GM13977 (cell line): Measurements from ENCODE around the gene GNAZ.

Experiments used
- DNase-seq: peaks from one replicate; pipeline ENCODE4 v3.0.0; 2012; ENCODE audit warnings: low spot score
- CTCF ChIP-seq: IDR thresholded peaks from 2 replicates; pipeline ENCODE4 v1.5.1; 2012; ENCODE audit warnings: mild to moderate bottlenecking, control low read depth; ENCODE audit not compliant: insufficient read depth; ENCODE audit errors: extremely low read depth, missing control alignments
- in situ Hi-C: fragments of 300-500 bp; cut with MboI; formaldehyde crosslinking; loops from one replicate; pipeline ENCODE4 v1.12.0; 2022; ENCODE audit warnings: low sequenced_read_pairs, low pct_unique_long_range_greater_than_20kb, mixed read lengths, inconsistent platforms; ENCODE audit not compliant: unreplicated experiment

Gene GNAZ

GRCh38 chr22:23031381-23031780 is 38.9 kb upstream of the GNAZ start:
- DNase-seq, result no peak
- TF ChIP-seq CTCF, result no peak
- in situ Hi-C loops, result no loop called here

DNA sequence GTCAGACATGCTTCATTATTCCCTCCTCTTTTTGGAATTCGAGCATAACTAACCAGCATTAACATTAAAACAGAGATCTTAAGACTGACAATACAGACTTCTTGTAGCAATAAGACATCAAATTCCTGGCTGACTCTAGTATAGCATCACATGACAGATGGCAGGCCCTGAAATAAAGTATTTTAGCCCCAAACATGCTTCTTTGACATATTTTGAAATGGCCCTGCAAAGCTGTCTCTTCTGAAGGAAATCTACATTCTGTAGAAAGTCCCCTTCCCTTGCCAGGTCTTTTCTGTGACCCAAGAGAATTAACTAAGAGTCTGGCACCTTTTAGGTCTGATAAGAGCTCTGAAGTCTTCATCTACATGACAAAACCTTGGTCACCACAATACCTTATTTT is 38.5 kb upstream of the GNAZ start:
- in situ Hi-C loops, result no loop called here
- TF ChIP-seq CTCF, result no peak
- DNase-seq, result no peak

DNA sequence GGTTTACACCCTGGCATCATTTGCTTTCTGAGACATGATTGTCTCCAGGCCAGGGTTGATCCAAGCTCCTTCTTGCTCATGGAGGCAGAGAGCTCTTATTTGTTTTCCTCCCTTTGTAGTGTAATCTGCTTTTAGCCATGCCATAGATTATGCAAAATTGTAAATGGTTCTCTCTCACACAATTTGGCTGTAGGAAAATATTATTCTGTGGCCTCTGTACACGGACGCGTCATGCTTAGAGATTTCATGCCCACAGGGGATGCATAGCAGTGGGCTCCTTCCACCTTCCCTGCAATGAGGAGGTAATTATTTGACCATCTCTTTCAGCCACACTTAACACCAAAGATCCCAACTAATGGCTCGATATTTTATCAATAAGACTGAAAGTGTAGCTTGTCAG is 37.7 kb upstream of the GNAZ start:
- in situ Hi-C loops, result no loop called here
- TF ChIP-seq CTCF, result no peak
- no peak for DNase-seq

DNA sequence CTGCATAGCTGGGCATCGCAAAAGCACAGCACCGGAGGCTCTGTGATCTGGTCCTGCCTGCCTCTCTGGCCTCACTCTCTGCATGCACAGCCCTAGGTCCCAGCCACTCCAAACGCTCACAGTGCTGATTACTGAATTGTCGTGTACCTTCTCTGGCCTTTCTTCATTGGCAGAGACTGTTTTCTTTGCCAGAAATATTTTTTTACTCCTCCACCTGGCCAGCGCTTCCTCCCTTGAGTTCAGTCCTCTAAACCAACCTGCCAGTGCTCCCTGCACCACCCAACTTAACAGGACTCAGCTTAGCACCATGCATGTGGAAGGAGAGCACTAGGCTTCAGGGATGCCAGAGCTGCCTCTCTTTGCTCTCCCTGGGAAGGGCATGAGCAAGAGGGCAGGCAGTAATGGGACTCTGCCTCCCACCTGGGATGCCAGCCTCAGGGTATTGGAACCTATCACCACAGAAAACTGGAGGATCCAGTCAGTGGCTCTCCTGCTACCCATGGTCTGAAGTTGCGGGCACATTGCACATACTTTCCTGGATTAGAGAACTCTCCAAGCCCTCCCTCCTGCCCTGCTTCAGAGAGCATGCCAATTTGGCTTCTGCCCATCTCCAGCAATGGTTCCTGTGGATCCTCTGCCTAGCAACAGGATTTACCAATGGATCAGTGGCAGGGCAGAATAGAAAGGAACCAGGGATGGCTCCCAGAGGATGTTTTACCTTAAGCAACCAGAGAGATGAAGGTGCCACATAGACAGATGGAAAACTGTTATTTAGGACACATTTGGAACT is 37.0 kb upstream of the GNAZ start:
- DNase-seq, result no peak
- TF ChIP-seq CTCF, result no peak
- in situ Hi-C loops, result no loop called here

DNA sequence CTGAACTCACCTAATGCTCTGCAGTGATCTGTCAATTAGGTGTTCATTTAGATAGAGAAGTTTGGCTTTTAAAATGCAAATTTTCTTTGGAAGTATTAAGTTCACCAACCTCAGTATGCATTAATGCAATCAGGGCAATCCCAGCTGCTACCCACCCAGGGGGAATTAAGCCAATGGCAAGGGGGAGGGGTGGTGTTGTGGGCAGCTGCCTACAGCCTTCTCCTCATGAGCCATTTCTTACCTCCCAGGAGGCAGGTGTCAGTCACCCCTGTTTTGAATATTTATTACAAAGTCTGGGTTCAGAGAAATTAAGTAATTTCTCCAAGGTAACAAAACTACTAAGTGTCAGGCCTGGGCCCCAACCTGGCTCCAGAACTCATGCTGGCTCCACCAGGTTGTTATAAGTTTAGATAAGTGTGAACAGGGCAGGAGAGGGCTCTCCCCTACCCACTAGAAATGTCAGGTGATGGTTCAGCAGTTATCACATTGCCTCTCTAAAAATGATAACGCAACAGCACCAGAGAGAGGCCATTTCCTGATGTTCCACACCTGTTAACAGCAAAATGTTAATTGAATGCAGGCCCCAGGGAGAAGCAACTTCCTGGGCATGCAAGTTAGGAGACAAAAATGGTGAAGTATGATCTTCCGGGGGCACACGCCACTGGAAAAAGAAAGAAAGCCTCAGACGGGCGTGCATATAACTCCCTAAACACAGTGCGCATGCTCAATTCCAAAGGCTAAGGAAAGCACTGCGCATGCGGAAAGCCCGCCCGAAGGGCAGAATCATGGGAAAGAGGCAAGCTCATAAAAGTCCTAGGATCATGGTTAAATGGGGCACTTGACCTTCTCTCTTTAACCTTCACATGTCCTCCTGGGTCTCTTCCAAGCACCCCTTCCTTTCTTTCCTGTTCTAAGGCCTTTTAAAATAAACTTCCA is 35.4 kb upstream of the GNAZ start:
- in situ Hi-C loops, result no loop called here

More for the DNA sequence above, 35.4 kb upstream of the GNAZ start:
- TF ChIP-seq CTCF, result no peak
- DNase-seq, result no peak
